ENCODE measurements around the gene GRAMD1C. TPM values are rescaled to one million over a fixed set of nuclear protein-coding genes. Genes with fewer than 3 reads are reported as not detected.

The GRAMD1C gene
- total and polyA plus RNA-seq, 2 of the 13 experiments (the other 11 are each of a cell fraction or from before 2014, with no cell fraction given), result 0.45 TPM; not detected in 1

GRCh38 chr3:113791381-113791780 lies 47.2 kb upstream of the GRAMD1C start (continued):
- TF ChIP-seq, protein P1, sequence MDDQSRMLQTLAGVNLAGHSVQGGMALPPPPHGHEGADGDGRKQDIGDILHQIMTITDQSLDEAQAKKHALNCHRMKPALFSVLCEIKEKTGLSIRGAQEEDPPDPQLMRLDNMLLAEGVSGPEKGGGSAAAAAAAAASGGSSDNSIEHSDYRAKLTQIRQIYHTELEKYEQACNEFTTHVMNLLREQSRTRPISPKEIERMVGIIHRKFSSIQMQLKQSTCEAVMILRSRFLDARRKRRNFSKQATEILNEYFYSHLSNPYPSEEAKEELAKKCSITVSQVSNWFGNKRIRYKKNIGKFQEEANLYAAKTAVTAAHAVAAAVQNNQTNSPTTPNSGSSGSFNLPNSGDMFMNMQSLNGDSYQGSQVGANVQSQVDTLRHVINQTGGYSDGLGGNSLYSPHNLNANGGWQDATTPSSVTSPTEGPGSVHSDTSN (CRISPR knock-in tag; IDR thresholded peaks at IDR 0.05; ENCODE audit: borderline replicate concordance), result no peak
- TF ChIP-seq, protein P2, sequence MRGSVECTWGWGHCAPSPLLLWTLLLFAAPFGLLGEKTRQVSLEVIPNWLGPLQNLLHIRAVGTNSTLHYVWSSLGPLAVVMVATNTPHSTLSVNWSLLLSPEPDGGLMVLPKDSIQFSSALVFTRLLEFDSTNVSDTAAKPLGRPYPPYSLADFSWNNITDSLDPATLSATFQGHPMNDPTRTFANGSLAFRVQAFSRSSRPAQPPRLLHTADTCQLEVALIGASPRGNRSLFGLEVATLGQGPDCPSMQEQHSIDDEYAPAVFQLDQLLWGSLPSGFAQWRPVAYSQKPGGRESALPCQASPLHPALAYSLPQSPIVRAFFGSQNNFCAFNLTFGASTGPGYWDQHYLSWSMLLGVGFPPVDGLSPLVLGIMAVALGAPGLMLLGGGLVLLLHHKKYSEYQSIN (CRISPR knock-in tag; IDR thresholded peaks at IDR 0.05; ENCODE audit: borderline replicate concordance), result no peak
- no peak for TF ChIP-seq IKZF4 (CRISPR knock-in tag; IDR thresholded peaks at IDR 0.05; ENCODE audit: borderline replicate concordance, low read depth, not compliant biosample characterization)
- TF ChIP-seq ZNF709 (CRISPR knock-in tag; IDR thresholded peaks at IDR 0.05), result no peak
- no peak for TF ChIP-seq CREM (IDR thresholded peaks at IDR 0.05)
- TF ChIP-seq CREM (CRISPR knock-in tag; IDR thresholded peaks at IDR 0.05), result no peak
- no peak for TF ChIP-seq MED1 (CRISPR knock-in tag; IDR thresholded peaks at IDR 0.05)
- no peak for TF ChIP-seq ZFP36L1 (CRISPR knock-in tag; IDR thresholded peaks at IDR 0.05)
- TF ChIP-seq ZNF598 (CRISPR knock-in tag; IDR thresholded peaks at IDR 0.05; ENCODE audit: borderline replicate concordance), result no peak

- DNase-seq (ENCODE audit: low spot score) (no peak), ATAC-seq (no peak), FAIRE-seq (no peak)
- no peak overlapping the region for H3K4me2 ChIP-seq (ENCODE audit: low read depth, low read length)
- no peak overlapping the region for H3K4me3 ChIP-seq (replicated peaks in 1 of 3; ENCODE audit: insufficient read depth in 1 of 3, low read depth in 2 of 3, low read length in 3 of 3)
- intact Hi-C loops (cut with micrococcal nuclease; ENCODE audit: unreplicated experiment) (loop anchor here (5.0 kb wide), 1 partner anchor 47 kb away; the partner anchor contains the start of genes ATP6V1A and NAA50), in situ Hi-C loops (cut with HindIII; ENCODE audit: extremely low pct_ligation_motif_present, low pct_unique_long_range_greater_than_20kb) (no loop called here)
- peaks cover 4 to 29% of the 10 kb centered on the region in 2 experiments; a peak in 3 of 5 replicates for H3K36me3 ChIP-seq (replicated peaks in 1 of 2; ENCODE audit: control insufficient read depth in 1 of 2, insufficient read depth in 2 of 2, low read length in 2 of 2)
- no peak overlapping the region for H2AFZ ChIP-seq (ENCODE audit: low read length)
- CTCF ChIA-PET (ENCODE audit: low intra/inter-chr PET ratio, low total read pairs), result no interaction called here
- H3K4me1 ChIP-seq (ENCODE audit: insufficient read depth, low read length), result no peaks in the 10 kb centered on the region
- H3K9ac ChIP-seq (ENCODE audit: insufficient read depth, low read depth, low read length), result no peak overlapping the region
- H3K79me2 ChIP-seq (ENCODE audit: insufficient read depth, low read length), result no peaks in the 10 kb centered on the region
- no peaks in the 10 kb centered on the region for H3K9me3 ChIP-seq (ENCODE audit: low read length)
- BruUV-seq (replicated peaks), result no TSS peak
- no peaks in the 10 kb centered on the region for H3K27me3 ChIP-seq (ENCODE audit: control insufficient read depth in 1 of 2, insufficient read depth in 2 of 2, low read length in 2 of 2)
- H3K27ac ChIP-seq (ENCODE audit: extremely low read length, insufficient read depth, low read length), result no peak overlapping the region
- POLR2A ChIA-PET, result no interaction called here
- H4K20me1 ChIP-seq (ENCODE audit: insufficient read depth, low read length), result no peaks in the 10 kb centered on the region
- WGBS (ENCODE audit: low lambda C conversion rate), result 96% methylated on average over 4 of the region's 4 CpGs
- TF ChIP-seq, protein P3, sequence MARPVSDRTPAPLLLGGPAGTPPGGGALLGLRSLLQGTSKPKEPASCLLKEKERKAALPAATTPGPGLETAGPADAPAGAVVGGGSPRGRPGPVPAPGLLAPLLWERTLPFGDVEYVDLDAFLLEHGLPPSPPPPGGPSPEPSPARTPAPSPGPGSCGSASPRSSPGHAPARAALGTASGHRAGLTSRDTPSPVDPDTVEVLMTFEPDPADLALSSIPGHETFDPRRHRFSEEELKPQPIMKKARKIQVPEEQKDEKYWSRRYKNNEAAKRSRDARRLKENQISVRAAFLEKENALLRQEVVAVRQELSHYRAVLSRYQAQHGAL (CRISPR knock-in tag; IDR thresholded peaks at IDR 0.05; ENCODE audit: not compliant biosample characterization), result no peak
- TF ChIP-seq CCAR2 (optimal IDR thresholded peaks at IDR 0.05; ENCODE audit: low read depth, low read length) (no peak), ZNF260 (CRISPR knock-in tag; IDR thresholded peaks at IDR 0.05; ENCODE audit: borderline replicate concordance, low read depth) (no peak), KDM1A (CRISPR knock-in tag; IDR thresholded peaks at IDR 0.05) (no peak), SP4 (CRISPR knock-in tag; IDR thresholded peaks at IDR 0.05) (no peak), TCF7L2 (IDR thresholded peaks at IDR 0.05; ENCODE audit: low read depth, low read length) (no peak), ZNF264 (CRISPR knock-in tag; IDR thresholded peaks at IDR 0.05) (no peak), SOX6 (IDR thresholded peaks at IDR 0.05) (no peak), SOX6 (CRISPR knock-in tag; IDR thresholded peaks at IDR 0.05) (no peak), ISX (CRISPR knock-in tag; conservative IDR thresholded peaks at IDR 0.05) (no peak), IKZF1 (IDR thresholded peaks at IDR 0.05) (no peak)
- TF ChIP-seq, protein P4, sequence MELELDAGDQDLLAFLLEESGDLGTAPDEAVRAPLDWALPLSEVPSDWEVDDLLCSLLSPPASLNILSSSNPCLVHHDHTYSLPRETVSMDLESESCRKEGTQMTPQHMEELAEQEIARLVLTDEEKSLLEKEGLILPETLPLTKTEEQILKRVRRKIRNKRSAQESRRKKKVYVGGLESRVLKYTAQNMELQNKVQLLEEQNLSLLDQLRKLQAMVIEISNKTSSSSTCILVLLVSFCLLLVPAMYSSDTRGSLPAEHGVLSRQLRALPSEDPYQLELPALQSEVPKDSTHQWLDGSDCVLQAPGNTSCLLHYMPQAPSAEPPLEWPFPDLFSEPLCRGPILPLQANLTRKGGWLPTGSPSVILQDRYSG (CRISPR knock-in tag; IDR thresholded peaks at IDR 0.05), result no peak
- TF ChIP-seq, protein P1 (CRISPR knock-in tag; IDR thresholded peaks at IDR 0.05; ENCODE audit: borderline replicate concordance), result no peak
Observed at GRCh38 chr3:113794526-113794925, 44.1 kb upstream of the GRAMD1C start.

All from HepG2 (cell line).